GM20000 (cell line): ENCODE results near the gene FAM181A.

Experiments used
- DNase-seq: peaks from one replicate; pipeline ENCODE4 v3.0.0; 2012; ENCODE audit warnings: low spot score
- TF ChIP-seq, protein P1 (sequence below): IDR thresholded peaks from 2 replicates; pipeline ENCODE4 v1.5.1; 2012; ENCODE audit warnings: mild to moderate bottlenecking, control low read depth; ENCODE audit errors: extremely low read depth, missing control alignments

FAM181A gene

GRCh38 chr14:93967637-93968250, 40.6 kb downstream of the FAM181A start:
- peak; percentile 75 for DNase-seq
- TF ChIP-seq, protein P1, sequence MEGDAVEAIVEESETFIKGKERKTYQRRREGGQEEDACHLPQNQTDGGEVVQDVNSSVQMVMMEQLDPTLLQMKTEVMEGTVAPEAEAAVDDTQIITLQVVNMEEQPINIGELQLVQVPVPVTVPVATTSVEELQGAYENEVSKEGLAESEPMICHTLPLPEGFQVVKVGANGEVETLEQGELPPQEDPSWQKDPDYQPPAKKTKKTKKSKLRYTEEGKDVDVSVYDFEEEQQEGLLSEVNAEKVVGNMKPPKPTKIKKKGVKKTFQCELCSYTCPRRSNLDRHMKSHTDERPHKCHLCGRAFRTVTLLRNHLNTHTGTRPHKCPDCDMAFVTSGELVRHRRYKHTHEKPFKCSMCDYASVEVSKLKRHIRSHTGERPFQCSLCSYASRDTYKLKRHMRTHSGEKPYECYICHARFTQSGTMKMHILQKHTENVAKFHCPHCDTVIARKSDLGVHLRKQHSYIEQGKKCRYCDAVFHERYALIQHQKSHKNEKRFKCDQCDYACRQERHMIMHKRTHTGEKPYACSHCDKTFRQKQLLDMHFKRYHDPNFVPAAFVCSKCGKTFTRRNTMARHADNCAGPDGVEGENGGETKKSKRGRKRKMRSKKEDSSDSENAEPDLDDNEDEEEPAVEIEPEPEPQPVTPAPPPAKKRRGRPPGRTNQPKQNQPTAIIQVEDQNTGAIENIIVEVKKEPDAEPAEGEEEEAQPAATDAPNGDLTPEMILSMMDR = no peak

DNA sequence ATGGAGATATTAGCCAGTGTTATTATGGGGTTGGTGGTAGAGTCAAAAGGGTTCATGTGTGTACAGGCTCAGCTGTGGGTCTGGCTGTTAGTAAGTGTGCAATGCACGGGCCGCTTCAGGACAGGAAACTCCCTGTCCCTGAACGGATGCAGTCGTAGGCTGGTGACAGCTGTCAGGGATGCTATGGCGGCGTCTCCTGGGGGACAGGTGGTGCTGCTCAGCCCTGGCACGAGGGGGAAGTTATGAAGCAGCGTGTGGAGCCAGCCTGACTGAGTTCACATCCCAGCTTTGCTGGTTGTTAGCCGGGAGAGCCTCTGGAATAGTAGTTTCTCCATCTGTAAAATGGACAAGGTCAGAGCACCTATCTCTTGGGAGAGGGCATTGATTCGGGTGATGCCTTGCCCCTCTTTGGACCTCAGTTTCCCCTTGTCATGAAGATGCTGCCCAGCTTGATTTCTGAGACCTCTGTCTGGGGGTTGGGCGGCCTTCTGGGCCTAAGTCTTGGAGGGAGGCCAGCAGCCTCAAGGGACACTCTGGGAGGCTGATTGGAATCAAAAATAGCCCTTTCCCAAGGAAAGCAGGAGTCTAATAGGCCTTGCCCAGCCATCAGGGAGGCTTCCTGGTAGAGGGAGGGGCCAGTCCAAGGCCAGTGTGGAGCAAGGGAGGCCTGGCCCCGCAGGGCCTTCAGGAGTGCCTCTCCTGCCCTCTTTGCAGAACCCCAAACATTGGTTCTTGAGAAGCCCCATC, 42.1 kb downstream of the FAM181A start:
- DNase-seq = no peak
- TF ChIP-seq, protein P1 = no peak

DNA sequence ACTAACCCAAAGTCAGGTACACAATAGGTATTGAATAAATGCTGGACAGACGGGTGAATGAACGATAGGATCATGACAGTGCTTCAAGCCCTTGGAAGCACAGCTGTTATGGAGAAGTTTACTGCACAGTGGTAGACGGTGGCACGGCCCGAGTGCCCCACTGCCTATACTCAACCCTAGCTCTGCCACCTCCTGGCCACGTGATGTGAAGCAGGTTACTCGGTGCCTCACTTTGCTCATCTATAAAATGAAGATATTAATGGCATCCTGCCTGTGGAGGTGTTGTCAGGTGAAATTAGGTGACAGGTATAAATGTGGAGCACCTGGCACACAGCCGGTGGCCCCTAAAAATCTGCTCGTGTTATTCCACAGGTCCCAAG, 43.4 kb downstream of the FAM181A start:
- TF ChIP-seq, protein P1 = no peak
- DNase-seq = no peak

- peak; percentile 69 for DNase-seq
- TF ChIP-seq, protein P1 = no peak
Measured at GRCh38 chr14:93970965-93971634, 44.0 kb downstream of the FAM181A start.

- TF ChIP-seq, protein P1 = no peak
- no peak for DNase-seq
Measured at GRCh38 chr14:93971635-93972027, 44.5 kb downstream of the FAM181A start.

GRCh38 chr14:93972618-93973205, 45.6 kb downstream of the FAM181A start:
- no peak for DNase-seq
- TF ChIP-seq, protein P1 = no peak

GRCh38 chr14:93973607-93974006, 46.5 kb downstream of the FAM181A start:
- TF ChIP-seq, protein P1 = no peak
- no peak for DNase-seq
